K562 (cell line): Measurements from ENCODE around the gene KCTD19. TPM values are rescaled to one million over a fixed set of nuclear protein-coding genes. Genes with fewer than 3 reads are reported as not detected.

Source experiments
- ARID1B ChIP-seq: fragments of 450-650 bp; IDR thresholded peaks from 2 replicates; pipeline ENCODE4 v1.6.1; 2016; ENCODE audit warnings: antibody characterized with exemption, mild to moderate bottlenecking, inconsistent platforms
- ARNT ChIP-seq, 2 experiments: fragments of 450-650 bp; IDR thresholded peaks; 2 replicates each; pipeline ENCODE4 v1.6.1; 2016; ENCODE audit warnings: mild to moderate bottlenecking in 1 of 2
- CREB1 ChIP-seq, 2 experiments: sonication (generic) in 1 of 2; formaldehyde crosslinking in 1 of 2; IDR thresholded peaks; 2 replicates each; pipeline versions ENCODE4 v1.6.1 to v1.8.0; 2012 to 2022; ENCODE audit warnings: inconsistent platforms in 1 of 2, mild to moderate bottlenecking in 1 of 2, missing genetic modification reagents in 1 of 2, moderate library complexity in 1 of 2
- EHMT2 ChIP-seq: fragments of 450-650 bp; IDR thresholded peaks from 2 replicates; pipeline ENCODE4 v1.6.1; 2018; ENCODE audit warnings: antibody characterized with exemption
- EP400 ChIP-seq: fragments of 450-650 bp; IDR thresholded peaks from 2 replicates; pipeline ENCODE4 v1.6.1; 2017; ENCODE audit warnings: antibody characterized with exemption, mild to moderate bottlenecking, moderate library complexity
- FOXK2 ChIP-seq, 2 experiments: fragments of 450-650 bp; IDR thresholded peaks in 1 of 2; conservative IDR thresholded peaks in 1 of 2; 2 replicates each; pipeline ENCODE4 v1.6.1; 2016; ENCODE audit warnings: low read depth in 2 of 2, mild to moderate bottlenecking in 1 of 2
- HNRNPLL ChIP-seq: fragments of 200-400 bp; formaldehyde crosslinking; IDR thresholded peaks from 2 replicates; pipeline ENCODE4 v1.6.1; 2017; ENCODE audit warnings: low read length, low read depth, mild to moderate bottlenecking; ENCODE audit not compliant: poor library complexity, severe bottlenecking
- MTA1 ChIP-seq: fragments of 450-650 bp; IDR thresholded peaks from 2 replicates; pipeline ENCODE4 v1.6.1; 2017; ENCODE audit warnings: borderline replicate concordance
- MTA2 ChIP-seq: fragments of 450-650 bp; IDR thresholded peaks from 2 replicates; pipeline ENCODE4 v1.6.1; 2016; ENCODE audit warnings: low read depth
- MTA3 ChIP-seq: fragments of 450-650 bp; formaldehyde crosslinking; IDR thresholded peaks from 2 replicates; pipeline ENCODE4 v1.6.1; 2017; ENCODE audit warnings: mild to moderate bottlenecking, borderline replicate concordance
- NCOR1 ChIP-seq: fragments of 450-650 bp; IDR thresholded peaks from 2 replicates; pipeline ENCODE4 v1.6.1; 2016; ENCODE audit warnings: mild to moderate bottlenecking, moderate library complexity
- NFRKB ChIP-seq: fragments of 450-650 bp; IDR thresholded peaks from 2 replicates; pipeline ENCODE4 v1.6.1; 2016; ENCODE audit warnings: low read depth
- NRF1 ChIP-seq, 2 experiments: fragments of 450-650 bp; IDR thresholded peaks in 1 of 2; conservative IDR thresholded peaks in 1 of 2; 2 replicates each; pipeline ENCODE4 v1.6.1; 2014; ENCODE audit warnings: mild to moderate bottlenecking in 2 of 2
- POLR2H ChIP-seq: IDR thresholded peaks from 2 replicates; pipeline ENCODE4 v1.6.1; 2016; ENCODE audit warnings: missing genetic modification characterization, low read depth, mild to moderate bottlenecking, control low read depth, missing compliant biosample characterization, moderate library complexity
- SLC30A9 ChIP-seq: fragments of 250-450 bp; sonication (Bioruptor Pico); IDR thresholded peaks from 2 replicates; pipeline ENCODE4 v1.8.0; 2022; ENCODE audit warnings: mild to moderate bottlenecking, moderate library complexity
- SMARCA4 ChIP-seq: fragments of 450-650 bp; IDR thresholded peaks from 2 replicates; pipeline ENCODE4 v1.6.1; 2016
- TEAD1 ChIP-seq, 2 experiments: fragments of 450-650 bp in 1 of 2; sonication (generic) in 1 of 2; formaldehyde crosslinking; IDR thresholded peaks; 2 replicates each; pipeline versions ENCODE4 v1.4.0 to v1.8.0; 2020 to 2022; ENCODE audit warnings: mild to moderate bottlenecking in 2 of 2, missing genetic modification reagents in 1 of 2
- ZEB2 ChIP-seq: fragments of 450-650 bp; IDR thresholded peaks from 2 replicates; pipeline ENCODE4 v1.6.1; 2016
- ZNF24 ChIP-seq: fragments of 450-650 bp; IDR thresholded peaks from 2 replicates; pipeline ENCODE4 v1.6.1; 2016
- ZNF766 ChIP-seq: fragments of 200-800 bp; sonication (Bioruptor generic); conservative IDR thresholded peaks from 2 replicates; pipeline ENCODE4 v1.6.1; 2016; ENCODE audit warnings: missing genetic modification characterization, missing compliant biosample characterization
- polyA plus RNA-seq, 8 experiments: library from polyadenylated mRNA; depleted of rRNA in 4 of 8; stranded (reverse) in 5 of 8; unstranded in 3 of 8; fragments of >200 nt; fragmentation: Nextera tagmentation in 2 of 8; fragmentation: Illumina TruSeq in 1 of 8; extraction: Ambion mirVana in 2 of 8; extraction: Trizol in 1 of 8; gene quantifications; 2 replicates each; pipeline versions ENCODE4 v1.2.1 to v1.2.3, GENCODE V29; 2011 to 2014; ENCODE audit warnings: inconsistent platforms in 1 of 8, missing spikeins in 1 of 8
- total RNA-seq, 7 experiments: library from RNA; depleted of rRNA in 6 of 7; stranded (reverse); fragments of >200 nt in 6 of 7; fragmentation: Illumina TruSeq in 2 of 7; extraction: Trizol in 2 of 7; gene quantifications; 2 replicates each; pipeline versions ENCODE4 v1.2.1 to v1.2.3, GENCODE V29; 2011 to 2021; ENCODE audit warnings: low replicate concordance in 1 of 7
- TF ChIP-seq, protein P1 (sequence below), 2 experiments: fragments of 450-650 bp; formaldehyde crosslinking in 1 of 2; IDR thresholded peaks; 2 replicates each; pipeline versions ENCODE4 v1.4.0 to v1.6.1; 2014 to 2020; ENCODE audit warnings: mild to moderate bottlenecking in 2 of 2, borderline replicate concordance in 1 of 2, low read depth in 1 of 2
- TF ChIP-seq, protein P2 (sequence below): fragments of 450-650 bp; IDR thresholded peaks from 2 replicates; pipeline ENCODE4 v1.6.1; 2016

KCTD19 gene
- total and polyA plus RNA-seq, 9 of the 15 experiments (the other 6 are each of a cell fraction or from before 2014, with no cell fraction given), result 0.03 to 0.91 (median 0.22) TPM; not detected in 2

GRCh38 chr16:67268136-67268579 lies 58.4 kb downstream of the KCTD19 start (continued):
- peak; percentile 55; the same call in 1 of the 2 replicates for TF ChIP-seq MTA3
- TF ChIP-seq NRF1 (conservative IDR thresholded peaks at IDR 0.05 in 1 of 2, IDR thresholded peaks at IDR 0.05 in 1 of 2), result peak; percentile 43 to 62
- TF ChIP-seq POLR2H (tag), result no peak
- no peak for TF ChIP-seq HNRNPLL
- TF ChIP-seq NFRKB, result peak; percentile 29; the same call in 1 of the 2 replicates
- TF ChIP-seq TEAD1 (CRISPR knock-in tag; IDR thresholded peaks at IDR 0.05), result 0 out of 4 replicates have a peak, but pooled peaks of 1 of the 2 experiments have one; percentile 11
- TF ChIP-seq ARNT (IDR thresholded peaks at IDR 0.05), result peak; percentile 88 to 91
- TF ChIP-seq EP400, result peak; percentile 51; the same call in 1 of the 2 replicates
- TF ChIP-seq, protein P1, sequence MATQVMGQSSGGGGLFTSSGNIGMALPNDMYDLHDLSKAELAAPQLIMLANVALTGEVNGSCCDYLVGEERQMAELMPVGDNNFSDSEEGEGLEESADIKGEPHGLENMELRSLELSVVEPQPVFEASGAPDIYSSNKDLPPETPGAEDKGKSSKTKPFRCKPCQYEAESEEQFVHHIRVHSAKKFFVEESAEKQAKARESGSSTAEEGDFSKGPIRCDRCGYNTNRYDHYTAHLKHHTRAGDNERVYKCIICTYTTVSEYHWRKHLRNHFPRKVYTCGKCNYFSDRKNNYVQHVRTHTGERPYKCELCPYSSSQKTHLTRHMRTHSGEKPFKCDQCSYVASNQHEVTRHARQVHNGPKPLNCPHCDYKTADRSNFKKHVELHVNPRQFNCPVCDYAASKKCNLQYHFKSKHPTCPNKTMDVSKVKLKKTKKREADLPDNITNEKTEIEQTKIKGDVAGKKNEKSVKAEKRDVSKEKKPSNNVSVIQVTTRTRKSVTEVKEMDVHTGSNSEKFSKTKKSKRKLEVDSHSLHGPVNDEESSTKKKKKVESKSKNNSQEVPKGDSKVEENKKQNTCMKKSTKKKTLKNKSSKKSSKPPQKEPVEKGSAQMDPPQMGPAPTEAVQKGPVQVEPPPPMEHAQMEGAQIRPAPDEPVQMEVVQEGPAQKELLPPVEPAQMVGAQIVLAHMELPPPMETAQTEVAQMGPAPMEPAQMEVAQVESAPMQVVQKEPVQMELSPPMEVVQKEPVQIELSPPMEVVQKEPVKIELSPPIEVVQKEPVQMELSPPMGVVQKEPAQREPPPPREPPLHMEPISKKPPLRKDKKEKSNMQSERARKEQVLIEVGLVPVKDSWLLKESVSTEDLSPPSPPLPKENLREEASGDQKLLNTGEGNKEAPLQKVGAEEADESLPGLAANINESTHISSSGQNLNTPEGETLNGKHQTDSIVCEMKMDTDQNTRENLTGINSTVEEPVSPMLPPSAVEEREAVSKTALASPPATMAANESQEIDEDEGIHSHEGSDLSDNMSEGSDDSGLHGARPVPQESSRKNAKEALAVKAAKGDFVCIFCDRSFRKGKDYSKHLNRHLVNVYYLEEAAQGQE (IDR thresholded peaks at IDR 0.05; ENCODE audit: borderline replicate concordance), result peak; percentile 46; the same call in 1 of the 2 replicates
- TF ChIP-seq, protein P1 (CRISPR knock-in tag; IDR thresholded peaks at IDR 0.05; ENCODE audit: low read depth), result no peak
- no peak for TF ChIP-seq SLC30A9
- peak; percentile 99 for TF ChIP-seq SMARCA4
- TF ChIP-seq CREB1 (IDR thresholded peaks at IDR 0.05), result peak; percentile 8; the same call in 1 of the 2 replicates
- TF ChIP-seq CREB1 (CRISPR knock-in tag; IDR thresholded peaks at IDR 0.05), result no peak
- TF ChIP-seq NCOR1, result peak; percentile 83
- TF ChIP-seq FOXK2 (conservative IDR thresholded peaks at IDR 0.05 in 1 of 2, IDR thresholded peaks at IDR 0.05 in 1 of 2; ENCODE audit: low read depth in 2 of 2), result peak; percentile 10 to 37; a peak in 2 of 4 replicates
- TF ChIP-seq MTA2, result peak; percentile 74
- TF ChIP-seq MTA1, result peak; percentile 75; the same call in 1 of the 2 replicates
- peak; percentile 89 for TF ChIP-seq ZNF766 (CRISPR knock-in tag)
- TF ChIP-seq ZNF24, result peak; percentile 41; the same call in 1 of the 2 replicates
- peak; percentile 94 for TF ChIP-seq EHMT2
- peak; percentile 97 for TF ChIP-seq ARID1B
- TF ChIP-seq, protein P2, sequence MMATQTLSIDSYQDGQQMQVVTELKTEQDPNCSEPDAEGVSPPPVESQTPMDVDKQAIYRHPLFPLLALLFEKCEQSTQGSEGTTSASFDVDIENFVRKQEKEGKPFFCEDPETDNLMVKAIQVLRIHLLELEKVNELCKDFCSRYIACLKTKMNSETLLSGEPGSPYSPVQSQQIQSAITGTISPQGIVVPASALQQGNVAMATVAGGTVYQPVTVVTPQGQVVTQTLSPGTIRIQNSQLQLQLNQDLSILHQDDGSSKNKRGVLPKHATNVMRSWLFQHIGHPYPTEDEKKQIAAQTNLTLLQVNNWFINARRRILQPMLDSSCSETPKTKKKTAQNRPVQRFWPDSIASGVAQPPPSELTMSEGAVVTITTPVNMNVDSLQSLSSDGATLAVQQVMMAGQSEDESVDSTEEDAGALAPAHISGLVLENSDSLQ, result peak; percentile 83
- TF ChIP-seq ZEB2, result peak; percentile 74
